NB4 (cell line): ENCODE data around the gene QSER1.

Source experiments
- CTCF ChIP-seq: IDR thresholded peaks from one replicate; pipeline ENCODE4 v1.5.1; 2012; ENCODE audit warnings: low read depth, low read length
- MAX ChIP-seq: IDR thresholded peaks from 2 replicates; pipeline ENCODE4 v1.6.1; 2011; ENCODE audit warnings: low read depth, low read length
- MYC ChIP-seq: IDR thresholded peaks from 2 replicates; pipeline ENCODE4 v1.6.1; 2011; ENCODE audit warnings: low read depth, low read length
- POLR2A ChIP-seq: IDR thresholded peaks from 2 replicates; pipeline ENCODE4 v1.6.1; 2011; ENCODE audit warnings: mild to moderate bottlenecking; ENCODE audit not compliant: insufficient read length; ENCODE audit errors: extremely low read depth

- no peak for TF ChIP-seq CTCF
- TF ChIP-seq POLR2A: no peak
- TF ChIP-seq MAX: no peak
- no peak for TF ChIP-seq MYC
Measured at GRCh38 chr11:32919338-32919737, 26.7 kb downstream of the QSER1 start.
